Measurements from ENCODE around the gene PPIA. TPM values are rescaled to one million over a fixed set of nuclear protein-coding genes. Genes with fewer than 3 reads are reported as not detected.
"Not testable (repeated sequence)": the region's sequence is repeated elsewhere in the genome, so short reads cannot be mapped to it uniquely, and the experiment has no call there.

The PPIA gene
- total and polyA plus RNA-seq, 3 donors from 2014 or later = 616 to 918 (median 873) TPM

DNA sequence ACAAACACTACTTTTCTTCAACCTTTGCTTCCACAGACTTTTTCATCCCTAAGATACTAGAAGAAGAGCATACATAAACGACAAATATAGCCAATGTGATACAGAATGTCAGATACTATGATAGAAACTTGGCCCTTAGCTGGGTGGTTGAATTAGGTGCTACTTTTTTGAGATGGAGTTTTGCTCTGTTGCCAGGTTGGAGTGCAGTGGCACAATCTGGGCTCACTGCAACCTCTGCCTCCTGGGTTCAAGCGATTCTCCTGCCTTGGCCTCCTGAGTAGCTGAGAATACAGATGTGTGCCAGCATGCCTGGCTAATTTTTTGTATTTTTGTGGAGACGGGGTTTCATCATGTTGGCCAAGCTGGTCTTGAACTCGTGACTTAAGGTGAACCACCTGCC is 3.5 kb downstream of the PPIA start:
- intact Hi-C loops (cut with DNase I; ENCODE audit: low total_unique reads) = no loop called here
- no peak overlapping the region for H3K27ac ChIP-seq
- H3K9me3 ChIP-seq = no peaks in the 10 kb centered on the region
- no peak overlapping the region for H3K4me3 ChIP-seq
- WGBS, 2 donors = 79 to 82% methylated on average over 4 of the region's 4 CpGs
- peaks cover 12% of the 10 kb centered on the region for H3K4me1 ChIP-seq
- no peak for TF ChIP-seq POLR2A (IDR thresholded peaks at IDR 0.05)
- TF ChIP-seq, protein P1, sequence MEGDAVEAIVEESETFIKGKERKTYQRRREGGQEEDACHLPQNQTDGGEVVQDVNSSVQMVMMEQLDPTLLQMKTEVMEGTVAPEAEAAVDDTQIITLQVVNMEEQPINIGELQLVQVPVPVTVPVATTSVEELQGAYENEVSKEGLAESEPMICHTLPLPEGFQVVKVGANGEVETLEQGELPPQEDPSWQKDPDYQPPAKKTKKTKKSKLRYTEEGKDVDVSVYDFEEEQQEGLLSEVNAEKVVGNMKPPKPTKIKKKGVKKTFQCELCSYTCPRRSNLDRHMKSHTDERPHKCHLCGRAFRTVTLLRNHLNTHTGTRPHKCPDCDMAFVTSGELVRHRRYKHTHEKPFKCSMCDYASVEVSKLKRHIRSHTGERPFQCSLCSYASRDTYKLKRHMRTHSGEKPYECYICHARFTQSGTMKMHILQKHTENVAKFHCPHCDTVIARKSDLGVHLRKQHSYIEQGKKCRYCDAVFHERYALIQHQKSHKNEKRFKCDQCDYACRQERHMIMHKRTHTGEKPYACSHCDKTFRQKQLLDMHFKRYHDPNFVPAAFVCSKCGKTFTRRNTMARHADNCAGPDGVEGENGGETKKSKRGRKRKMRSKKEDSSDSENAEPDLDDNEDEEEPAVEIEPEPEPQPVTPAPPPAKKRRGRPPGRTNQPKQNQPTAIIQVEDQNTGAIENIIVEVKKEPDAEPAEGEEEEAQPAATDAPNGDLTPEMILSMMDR (IDR thresholded peaks at IDR 0.05) = no peak
- no peak for DNase-seq
- no peaks in the 10 kb centered on the region for H3K27me3 ChIP-seq
- H3K36me3 ChIP-seq (ENCODE audit: low read depth, missing control alignments) = no peaks in the 10 kb centered on the region

DNA sequence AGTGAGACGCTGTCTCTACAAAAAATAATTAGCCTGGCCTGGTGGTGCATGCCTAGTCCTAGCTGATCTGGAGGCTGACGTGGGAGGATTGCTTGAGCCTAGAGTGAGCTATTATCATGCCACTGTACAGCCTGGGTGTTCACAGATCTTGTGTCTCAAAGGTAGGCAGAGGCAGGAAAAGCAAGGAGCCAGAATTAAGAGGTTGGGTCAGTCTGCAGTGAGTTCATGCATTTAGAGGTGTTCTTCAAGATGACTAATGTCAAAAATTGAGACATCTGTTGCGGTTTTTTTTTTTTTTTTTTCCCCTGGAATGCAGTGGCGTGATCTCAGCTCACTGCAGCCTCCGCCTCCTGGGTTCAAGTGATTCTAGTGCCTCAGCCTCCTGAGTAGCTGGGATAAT is 5.4 kb downstream of the PPIA start:
- TF ChIP-seq, protein P1 (IDR thresholded peaks at IDR 0.05) = no peak
- TF ChIP-seq POLR2A (IDR thresholded peaks at IDR 0.05) = no peak
- no peaks in the 10 kb centered on the region for H3K9me3 ChIP-seq
- 82 to 91% methylated on average over 5 of the region's 5 CpGs for WGBS, 2 donors
- intact Hi-C loops (cut with DNase I; ENCODE audit: low total_unique reads) = no loop called here
- no peak overlapping the region for H3K4me3 ChIP-seq
- H3K27me3 ChIP-seq = no peaks in the 10 kb centered on the region
- H3K36me3 ChIP-seq (ENCODE audit: low read depth, missing control alignments) = no peaks in the 10 kb centered on the region
- no peak for DNase-seq
- H3K27ac ChIP-seq = no peak overlapping the region
- H3K4me1 ChIP-seq = peaks cover 12% of the 10 kb centered on the region

DNA sequence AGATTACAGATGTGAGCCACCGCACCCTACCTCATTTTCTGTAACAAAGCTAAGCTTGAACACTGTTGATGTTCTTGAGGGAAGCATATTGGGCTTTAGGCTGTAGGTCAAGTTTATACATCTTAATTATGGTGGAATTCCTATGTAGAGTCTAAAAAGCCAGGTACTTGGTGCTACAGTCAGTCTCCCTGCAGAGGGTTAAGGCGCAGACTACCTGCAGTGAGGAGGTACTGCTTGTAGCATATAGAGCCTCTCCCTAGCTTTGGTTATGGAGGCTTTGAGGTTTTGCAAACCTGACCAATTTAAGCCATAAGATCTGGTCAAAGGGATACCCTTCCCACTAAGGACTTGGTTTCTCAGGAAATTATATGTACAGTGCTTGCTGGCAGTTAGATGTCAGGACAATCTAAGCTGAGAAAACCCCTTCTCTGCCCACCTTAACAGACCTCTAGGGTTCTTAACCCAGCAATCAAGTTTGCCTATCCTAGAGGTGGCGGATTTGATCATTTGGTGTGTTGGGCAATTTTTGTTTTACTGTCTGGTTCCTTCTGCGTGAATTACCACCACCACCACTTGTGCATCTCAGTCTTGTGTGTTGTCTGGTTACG is 6.0 kb downstream of the PPIA start:
- Histone ChIP-seq H3K4me3 (no peak overlapping the region), H3K27ac (no peak overlapping the region), H3K4me1 (peaks cover 12% of the 10 kb centered on the region), H3K27me3 (no peaks in the 10 kb centered on the region), H3K36me3 (ENCODE audit: low read depth, missing control alignments) (no peaks in the 10 kb centered on the region), H3K9me3 (no peaks in the 10 kb centered on the region)
- intact Hi-C loops (cut with DNase I; ENCODE audit: low total_unique reads) = no loop called here
- DNase-seq = no peak
- 91 to 94% methylated on average over 4 to 5 of the region's 5 CpGs for WGBS, 2 donors
- TF ChIP-seq, protein P1 (IDR thresholded peaks at IDR 0.05) = no peak
- TF ChIP-seq POLR2A (IDR thresholded peaks at IDR 0.05) = no peak

DNA sequence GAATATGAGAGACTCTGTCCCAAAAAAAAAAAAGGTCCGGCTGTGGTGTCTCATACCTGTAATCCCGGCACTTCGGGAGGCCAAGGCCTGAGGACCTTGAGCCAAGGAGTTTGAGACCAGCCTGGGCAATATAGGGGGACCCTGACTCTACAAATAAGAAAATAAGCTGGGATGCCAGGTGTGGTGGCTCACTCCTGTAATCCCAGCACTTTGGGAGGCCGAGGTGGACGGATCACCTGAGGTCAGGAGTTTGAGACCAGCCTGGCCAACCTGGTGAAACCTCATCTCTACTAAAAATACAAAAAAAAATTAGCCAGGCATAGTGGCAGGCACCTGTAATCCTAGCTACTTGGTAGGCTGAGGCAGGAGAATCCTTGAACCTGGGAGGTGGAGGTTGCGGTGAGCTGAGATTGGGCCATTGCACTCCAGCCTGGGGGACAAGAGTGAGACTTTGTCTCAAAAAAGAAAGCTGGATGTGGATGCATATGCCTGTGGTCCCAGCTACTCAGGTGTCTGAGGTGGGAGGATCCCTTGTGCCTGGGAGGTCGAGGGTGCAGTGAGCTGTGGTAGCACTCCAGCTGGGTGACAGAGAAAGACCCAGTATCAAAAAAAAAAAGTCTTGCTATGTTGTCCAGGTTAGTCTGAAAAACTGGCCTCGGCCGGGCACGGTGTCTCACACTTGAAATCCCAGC is 7.5 kb downstream of the PPIA start:
- H3K36me3 ChIP-seq (ENCODE audit: low read depth, missing control alignments); H3K9me3 ChIP-seq; DNase-seq; H3K27me3 ChIP-seq; H3K4me1 ChIP-seq; H3K4me3 ChIP-seq; H3K27ac ChIP-seq; intact Hi-C loops (cut with DNase I; ENCODE audit: low total_unique reads): not testable (repeated sequence)
- 90 to 95% methylated on average over 10 of the region's 10 CpGs for WGBS, 2 donors

DNA sequence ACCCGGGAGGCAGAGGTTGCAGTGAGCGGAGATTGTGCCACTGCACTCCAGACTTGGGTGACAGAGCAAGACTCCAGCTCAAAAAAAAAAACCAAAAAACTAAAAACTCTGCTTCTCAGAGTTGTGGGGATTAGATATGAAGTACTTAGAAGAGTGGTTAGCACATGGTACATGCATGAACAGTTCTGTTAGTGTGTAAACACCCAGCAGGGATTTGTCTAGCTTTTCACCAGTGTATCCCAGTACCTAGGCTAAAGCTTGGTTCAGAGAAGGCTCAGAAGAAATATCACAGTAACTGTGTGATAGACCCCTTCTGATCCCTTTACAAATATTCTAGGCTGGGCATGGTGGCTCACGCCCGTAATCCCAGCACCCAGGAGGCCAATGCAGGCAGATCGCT is 9.5 kb downstream of the PPIA start:
- no peaks in the 10 kb centered on the region for H3K36me3 ChIP-seq (ENCODE audit: low read depth, missing control alignments)
- intact Hi-C loops (cut with DNase I; ENCODE audit: low total_unique reads) = no loop called here
- no peak for TF ChIP-seq POLR2A (IDR thresholded peaks at IDR 0.05)
- TF ChIP-seq, protein P1 (IDR thresholded peaks at IDR 0.05) = no peak
- no peaks in the 10 kb centered on the region for H3K27me3 ChIP-seq
- H3K9me3 ChIP-seq = no peaks in the 10 kb centered on the region
- H3K4me1 ChIP-seq = no peaks in the 10 kb centered on the region
- WGBS, 2 donors = 94 to 99% methylated on average over 5 of the region's 5 CpGs
- H3K4me3 ChIP-seq = no peak overlapping the region
- DNase-seq = no peak
- no peak overlapping the region for H3K27ac ChIP-seq

All from testis (tissue), 3 donors.